Camera-type eye (tissue), 1 donor: Measurements from ENCODE around the gene IL17F. TPM values are rescaled to one million over a fixed set of nuclear protein-coding genes. Genes with fewer than 3 reads are reported as not detected.

Experiments used
- total RNA-seq: library from RNA; depleted of rRNA; stranded (reverse); fragments of >200 nt; gene quantifications from one replicate; pipeline ENCODE4 v1.2.3, GENCODE V29; 2014

IL17F gene
- total RNA-seq = not detected

GRCh38 chr6:52244400-52244799, at the start of gene IL17F:
TSS of gene IL17F (minus strand) at chr6:52244500. CDS start at chr6:52244429, 71 bp downstream.

GRCh38 chr6:52284460-52285176, 40.3 kb upstream of the IL17F start, which contains the start of gene MCM3:
TSS of gene MCM3 (minus strand) at chr6:52284742. CDS start at chr6:52284674, 68 bp downstream.

Other genes with a start within 250 kb of the IL17F start
- gene PKHD1, start 156.9 kb downstream of the IL17F start, total RNA-seq = 0.66 TPM
- not detected for gene IL17A, start 58.1 kb downstream of the IL17F start, total RNA-seq
- gene MCM3, start 40.2 kb upstream of the IL17F start, total RNA-seq = 63.8 TPM
- 24.4 TPM for gene PAQR8, start 117.7 kb upstream of the IL17F start, total RNA-seq
- gene EFHC1, start 175.8 kb upstream of the IL17F start, total RNA-seq = 77.2 TPM